HEK293 (cell line): Measurements from ENCODE around the gene DUXA.

ENCODE experiments used
- CTCF ChIA-PET: fragments of 350-600 bp; formaldehyde crosslinking; extraction: SDS; loops from one replicate; lab custom pipeline; 2021; ENCODE audit warnings: antibody characterized with exemption; lab: Yijun Ruan, JAX
- POLR2A ChIA-PET: fragments of 300-600 bp; formaldehyde crosslinking; extraction: SDS; loops from one replicate; lab custom pipeline; 2020; ENCODE audit warnings: antibody characterized with exemption, inconsistent platforms; lab: Yijun Ruan, JAX
- H3K27ac ChIP-seq: fragments of 200-500 bp; sonication (Bioruptor generic); 2 replicates; pipeline ENCODE4 v1.5.1; 2014; ENCODE audit warnings: low read depth, low read length, control low read depth, inconsistent platforms; ENCODE audit errors: extremely low read depth
- H3K36me3 ChIP-seq, 2 experiments: fragments of 200-500 bp in 1 of 2; sonication (Bioruptor generic) in 1 of 2; 1 replicate in 1 of 2; 2 replicates in 1 of 2; pipeline ENCODE4 v1.5.1; 2014 to 2017; ENCODE audit warnings: inconsistent platforms in 2 of 2, low read length in 2 of 2; ENCODE audit not compliant: control insufficient read depth in 2 of 2, insufficient read depth in 1 of 2
- H3K4me1 ChIP-seq: fragments of 200-500 bp; sonication (Bioruptor generic); 2 replicates; pipeline ENCODE4 v1.5.1; 2014; ENCODE audit warnings: mild to moderate bottlenecking, low read length, inconsistent platforms; ENCODE audit not compliant: control insufficient read depth, insufficient read depth
- H3K4me3 ChIP-seq: 2 replicates; pipeline ENCODE4 v1.5.1; 2011; ENCODE audit warnings: low read depth, mild to moderate bottlenecking, control low read depth, low read length, moderate library complexity
- H3K9me3 ChIP-seq: fragments of 200-500 bp; sonication (Bioruptor generic); 2 replicates; pipeline ENCODE4 v1.5.1; 2014; ENCODE audit warnings: low read depth, low read length, inconsistent platforms; ENCODE audit not compliant: control insufficient read depth, insufficient read depth
- MEIS1 ChIP-seq: sonication (generic); formaldehyde crosslinking; IDR thresholded peaks from 2 replicates; pipeline ENCODE4 v1.8.1; 2022; ENCODE audit warnings: missing genetic modification reagents, mild to moderate bottlenecking, borderline replicate concordance
- OSR2 ChIP-seq: fragments of 450-650 bp; formaldehyde crosslinking; IDR thresholded peaks from 2 replicates; pipeline ENCODE4 v1.5.1; 2016; ENCODE audit warnings: missing biosample characterization, missing genetic modification characterization
- PRDM10 ChIP-seq: fragments of 450-650 bp; formaldehyde crosslinking; IDR thresholded peaks from 2 replicates; pipeline ENCODE4 v1.5.1; 2016; ENCODE audit warnings: missing biosample characterization, missing genetic modification characterization
- SETDB1 ChIP-seq: IDR thresholded peaks from one replicate; pipeline ENCODE4 v1.6.1; 2017; ENCODE audit warnings: mild to moderate bottlenecking, low read length, moderate library complexity, mixed read lengths; ENCODE audit not compliant: insufficient read length
- TCF7L2 ChIP-seq: IDR thresholded peaks from 2 replicates; pipeline ENCODE4 v1.6.1; 2011; ENCODE audit warnings: low read depth, mild to moderate bottlenecking, inconsistent platforms, low read length, moderate library complexity, borderline replicate concordance
- ZBTB17 ChIP-seq: fragments of 450-650 bp; formaldehyde crosslinking; IDR thresholded peaks from 2 replicates; pipeline ENCODE4 v1.5.1; 2016; ENCODE audit warnings: missing biosample characterization, missing genetic modification characterization
- ZBTB49 ChIP-seq: fragments of 450-650 bp; formaldehyde crosslinking; IDR thresholded peaks from 2 replicates; pipeline ENCODE4 v1.5.1; 2016; ENCODE audit warnings: missing biosample characterization, missing genetic modification characterization, low read depth
- ZEB2 ChIP-seq: fragments of 450-650 bp; formaldehyde crosslinking; IDR thresholded peaks from 2 replicates; pipeline ENCODE4 v1.5.1; 2016; ENCODE audit warnings: missing biosample characterization, missing genetic modification characterization
- ZNF155 ChIP-seq: fragments of 450-650 bp; formaldehyde crosslinking; IDR thresholded peaks from 2 replicates; pipeline ENCODE4 v1.5.1; 2016; ENCODE audit warnings: missing biosample characterization, missing genetic modification characterization
- ZNF274 ChIP-seq, 2 experiments: fragments of 200-500 bp in 1 of 2; fragments of 450-650 bp in 1 of 2; sonication (Bioruptor generic) in 1 of 2; formaldehyde crosslinking in 1 of 2; IDR thresholded peaks; 2 replicates each; pipeline versions ENCODE4 v1.5.1 to v1.6.1; 2014 to 2016; ENCODE audit warnings: borderline replicate concordance in 1 of 2, inconsistent platforms in 1 of 2, low read length in 1 of 2, missing biosample characterization in 1 of 2, missing genetic modification characterization in 1 of 2
- ZNF391 ChIP-seq: fragments of 450-650 bp; formaldehyde crosslinking; IDR thresholded peaks from 2 replicates; pipeline ENCODE4 v1.5.1; 2016; ENCODE audit warnings: low read depth, missing biosample characterization, missing genetic modification characterization, borderline replicate concordance
- ZNF398 ChIP-seq: fragments of 450-650 bp; formaldehyde crosslinking; IDR thresholded peaks from 2 replicates; pipeline ENCODE4 v1.5.1; 2017; ENCODE audit warnings: missing biosample characterization, missing genetic modification characterization
- ZNF558 ChIP-seq: fragments of 450-650 bp; formaldehyde crosslinking; IDR thresholded peaks from 2 replicates; pipeline ENCODE4 v1.5.1; 2016; ENCODE audit warnings: missing biosample characterization, missing genetic modification characterization
- ZNF76 ChIP-seq: fragments of 450-650 bp; formaldehyde crosslinking; IDR thresholded peaks from 2 replicates; pipeline ENCODE4; 2016; ENCODE audit warnings: low read depth, missing biosample characterization, missing genetic modification characterization, borderline replicate concordance

The DUXA gene

GRCh38 chr19:57110592-57111328, 56.5 kb downstream of the DUXA start:
- CTCF ChIA-PET: no interaction called here
- H3K36me3 ChIP-seq: no peaks in the 10 kb centered on the region; a peak in 1 of 3 replicates
- POLR2A ChIA-PET: no interaction called here
- no peaks in the 10 kb centered on the region for H3K4me1 ChIP-seq
- TF ChIP-seq TCF7L2 (no peak), ZNF155 (no peak), SETDB1 (peak; percentile 93), ZNF274 (IDR thresholded peaks at IDR 0.05; ENCODE audit: low read length) (peak; percentile 71; the same call in 1 of the 2 replicates), ZNF274 (tag by site-specific recombination; IDR thresholded peaks at IDR 0.05; ENCODE audit: borderline replicate concordance) (no peak; the same call in 1 of the 2 replicates)
- no peak overlapping the region for H3K4me3 ChIP-seq
- H3K9me3 ChIP-seq: no peaks in the 10 kb centered on the region; the same call in none of the 2 replicates
- no peak overlapping the region for H3K27ac ChIP-seq

- TF ChIP-seq ZNF391 (tag by site-specific recombination) (no peak), ZNF558 (tag by site-specific recombination) (no peak), MEIS1 (CRISPR knock-in tag) (no peak), ZNF76 (tag by site-specific recombination) (no peak), ZEB2 (tag by site-specific recombination) (no peak), ZBTB49 (tag by site-specific recombination) (no peak), PRDM10 (no peak), ZBTB17 (no peak), OSR2 (tag by site-specific recombination) (no peak), ZNF398 (tag by site-specific recombination) (no peak)
- H3K27ac ChIP-seq: no peak overlapping the region
- no peaks in the 10 kb centered on the region; the same call in none of the 2 replicates for H3K9me3 ChIP-seq
- no peaks in the 10 kb centered on the region for H3K4me1 ChIP-seq
- ChIA-PET POLR2A (no interaction called here), CTCF (no interaction called here)
- no peaks in the 10 kb centered on the region; a peak in 1 of 3 replicates for H3K36me3 ChIP-seq
- H3K4me3 ChIP-seq: no peak overlapping the region
These were observed 60.5 kb downstream of the DUXA start for GRCh38 chr19:57106722-57107235.
